Neuronal stem cell (in vitro differentiated cells): Measurements from ENCODE around the gene FARS2.

Source experiments
- DNase-seq: peaks from one replicate; pipeline ENCODE4 v3.0.0-alpha.2; 2013; ENCODE audit warnings: low spot score
- H2AFZ ChIP-seq: one replicate; pipeline ENCODE4 v1.6.1; 2013; ENCODE audit warnings: mild to moderate bottlenecking, low read length, inconsistent platforms
- H2AK5ac ChIP-seq: 2 replicates; pipeline ENCODE4 v1.6.1; 2013; ENCODE audit warnings: low read depth, mild to moderate bottlenecking, inconsistent platforms, low read length, moderate library complexity, mixed read lengths
- H2BK120ac ChIP-seq: 2 replicates; pipeline ENCODE4 v1.6.1; 2013; ENCODE audit warnings: low read depth, mild to moderate bottlenecking, inconsistent platforms, low read length, moderate library complexity, mixed read lengths
- H2BK12ac ChIP-seq: one replicate; pipeline ENCODE4 v1.6.1; 2013; ENCODE audit warnings: low read length, inconsistent platforms
- H2BK15ac ChIP-seq: 2 replicates; pipeline ENCODE4 v1.6.1; 2013; ENCODE audit warnings: mild to moderate bottlenecking, low read length, inconsistent platforms, mixed read lengths
- H2BK5ac ChIP-seq: one replicate; pipeline ENCODE4 v1.6.1; 2013; ENCODE audit warnings: inconsistent platforms, mild to moderate bottlenecking, low read length, moderate library complexity
- H3K14ac ChIP-seq: one replicate; pipeline ENCODE4 v1.6.1; 2013; ENCODE audit warnings: low read length, inconsistent platforms
- H3K18ac ChIP-seq: 2 replicates; pipeline ENCODE4 v1.6.1; 2013; ENCODE audit warnings: low read length, inconsistent platforms
- H3K23ac ChIP-seq: 2 replicates; pipeline ENCODE4 v1.6.1; 2013; ENCODE audit warnings: low read depth, mild to moderate bottlenecking, mixed read lengths, low read length, inconsistent platforms; ENCODE audit not compliant: poor library complexity
- H3K27ac ChIP-seq: replicated peaks from 3 replicates; pipeline ENCODE4 v1.5.1; 2013; ENCODE audit warnings: low read length, inconsistent platforms
- H3K27me3 ChIP-seq, 3 experiments: 2 replicates each; pipeline ENCODE4 v1.6.1; 2013; ENCODE audit warnings: low read length in 3 of 3, mild to moderate bottlenecking in 2 of 3, inconsistent platforms in 1 of 3, low read depth in 1 of 3, mixed read lengths in 1 of 3, moderate library complexity in 1 of 3; ENCODE audit not compliant: control insufficient read depth in 3 of 3, insufficient read depth in 3 of 3
- H3K36me3 ChIP-seq, 2 donors: replicated peaks in 1 of 2; 2 replicates each; pipeline ENCODE4 v1.6.1; 2013; ENCODE audit warnings: low read length in 2 of 2; ENCODE audit not compliant: control insufficient read depth in 2 of 2, insufficient read depth in 2 of 2
- H3K4ac ChIP-seq: 2 replicates; pipeline ENCODE4 v1.6.1; 2013; ENCODE audit warnings: inconsistent platforms, mild to moderate bottlenecking, low read length, moderate library complexity
- H3K4me1 ChIP-seq, 2 donors: 1 replicate in 1 of 2; 2 replicates in 1 of 2; pipeline ENCODE4 v1.6.1; 2013; ENCODE audit warnings: low read length in 2 of 2, low read depth in 1 of 2; ENCODE audit not compliant: control insufficient read depth in 2 of 2, insufficient read depth in 1 of 2
- H3K4me2 ChIP-seq: one replicate; pipeline ENCODE4 v1.6.1; 2013; ENCODE audit warnings: mild to moderate bottlenecking, low read length, inconsistent platforms; ENCODE audit not compliant: insufficient read depth, poor library complexity, severe bottlenecking
- H3K4me3 ChIP-seq, 2 donors: 2 replicates each; pipeline ENCODE4 v1.5.1; 2013; ENCODE audit warnings: low read length in 2 of 2, mild to moderate bottlenecking in 2 of 2, inconsistent platforms in 1 of 2, moderate library complexity in 1 of 2
- H3K79me1 ChIP-seq: one replicate; pipeline ENCODE4 v1.6.1; 2013; ENCODE audit warnings: low read depth, mild to moderate bottlenecking, inconsistent platforms, low read length, moderate library complexity
- H3K9ac ChIP-seq: one replicate; pipeline ENCODE4 v1.6.1; 2013; ENCODE audit warnings: mild to moderate bottlenecking, low read depth, low read length, inconsistent platforms; ENCODE audit not compliant: poor library complexity
- H3K9me3 ChIP-seq, 2 donors: replicated peaks in 1 of 2; 2 replicates each; pipeline versions ENCODE3 to v1.6.1; 2013; ENCODE audit warnings: low read length in 2 of 2, mild to moderate bottlenecking in 2 of 2, inconsistent platforms in 1 of 2, low read depth in 1 of 2, mixed read lengths in 1 of 2, moderate library complexity in 1 of 2; ENCODE audit not compliant: control insufficient read depth in 2 of 2, insufficient read depth in 1 of 2
- H4K8ac ChIP-seq: one replicate; pipeline ENCODE4 v1.6.1; 2013; ENCODE audit warnings: low read depth, mild to moderate bottlenecking, inconsistent platforms, low read length, moderate library complexity
- H4K91ac ChIP-seq: one replicate; pipeline ENCODE4 v1.6.1; 2013; ENCODE audit warnings: low read length, low read depth, mild to moderate bottlenecking, inconsistent platforms; ENCODE audit not compliant: poor library complexity
- WGBS, 2 donors: extraction: QIAGEN DNeasy Blood & Tissue Kit; methylation state at CpG; one replicate each; pipeline ENCODE4 v1.1.7; 2013; ENCODE audit warnings: missing lambda C conversion rate in 2 of 2, mixed read lengths in 1 of 2; ENCODE audit not compliant: insufficient read length in 2 of 2, insufficient replicate concordance in 1 of 2; ENCODE audit errors: extremely low coverage in 2 of 2; 5-methylcytosine and 5-hydroxymethylcytosine counted together

FARS2 gene

DNA sequence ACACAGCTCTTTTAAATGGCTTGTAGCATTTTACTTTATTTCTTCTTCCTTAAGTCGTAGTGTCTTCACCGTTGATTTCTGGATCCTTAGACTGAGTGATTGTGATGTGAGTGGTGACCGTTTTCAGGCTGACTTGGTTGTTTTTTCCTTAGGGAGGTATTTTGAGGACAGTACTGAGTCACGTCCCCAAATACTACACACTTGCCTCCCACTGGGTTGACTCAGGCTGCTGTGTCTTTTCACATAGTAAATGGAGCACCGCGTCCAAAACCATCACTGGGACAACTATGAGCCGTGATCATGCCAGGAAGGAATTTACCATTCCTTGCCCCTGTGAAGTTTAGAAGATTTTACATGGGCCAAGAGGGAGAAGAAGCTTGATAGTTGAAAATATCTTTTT lies 174.1 kb downstream of the FARS2 start:
- Histone ChIP-seq H3K14ac (no peak overlapping the region), H2BK15ac (no peak overlapping the region), H2BK12ac (no peak overlapping the region), H3K4me2 (no peak overlapping the region), H3K9me3 (no peaks in the 10 kb centered on the region), H4K8ac (no peak overlapping the region), H2AFZ (no peak overlapping the region), H3K36me3 (no peaks in the 10 kb centered on the region), H3K27ac (no peak overlapping the region), H3K18ac (no peak overlapping the region), H3K23ac (no peak overlapping the region), H2BK120ac (no peak overlapping the region), H2AK5ac (no peak overlapping the region), H3K4me1 (peaks cover 0 to 3% of the 10 kb centered on the region in 2 donors), H3K79me1 (no peaks in the 10 kb centered on the region), H3K9ac (no peak overlapping the region), H3K4me3 (no peak overlapping the region), H3K27me3 (no peaks in the 10 kb centered on the region), H4K91ac (no peak overlapping the region), H3K4ac (no peak overlapping the region), H2BK5ac (no peak overlapping the region)
- WGBS, 2 donors, result no CpG with 5 or more reads among the region's 7 CpGs
- DNase-seq, result no peak

DNA sequence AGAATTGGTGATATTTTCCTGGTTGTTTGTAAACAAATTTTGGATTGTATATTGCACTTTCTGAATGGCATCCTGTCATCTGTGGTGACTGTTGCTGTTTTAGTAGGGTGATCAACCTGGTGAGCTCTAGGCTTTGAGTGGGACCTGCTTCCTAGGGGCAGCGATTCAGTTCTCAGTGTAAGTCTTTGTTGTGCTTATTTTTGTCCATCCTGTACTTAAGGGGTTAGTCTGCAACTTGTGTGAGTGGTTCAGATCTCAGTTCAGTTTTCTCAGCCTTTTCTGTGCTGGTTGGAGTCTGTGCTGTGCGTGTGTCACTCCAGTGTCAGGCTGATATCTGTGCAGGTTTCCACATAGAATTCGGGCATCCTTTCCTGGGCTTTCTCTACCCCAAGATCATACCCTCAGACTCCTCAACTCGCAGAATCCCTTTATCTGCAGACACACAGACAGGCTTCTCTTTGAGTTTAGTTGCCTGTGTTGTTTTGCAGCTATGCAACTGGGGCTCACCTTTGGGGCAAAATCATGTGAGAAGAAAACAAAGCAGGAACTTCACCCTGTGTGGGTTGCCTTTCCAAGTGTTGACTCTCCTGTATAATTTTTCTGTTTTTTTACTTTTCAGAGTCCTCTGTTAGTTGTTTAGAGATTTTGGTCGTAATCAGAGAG lies 177.7 kb downstream of the FARS2 start:
- no peak overlapping the region for H4K8ac ChIP-seq
- no peak overlapping the region for H2AFZ ChIP-seq
- H2BK12ac ChIP-seq, result no peak overlapping the region
- H2BK5ac ChIP-seq, result no peak overlapping the region
- H3K4me3 ChIP-seq, result no peak overlapping the region
- no peak overlapping the region for H3K4ac ChIP-seq
- no peak overlapping the region for H3K4me2 ChIP-seq
- H2AK5ac ChIP-seq, result no peak overlapping the region
- H3K9me3 ChIP-seq, result no peaks in the 10 kb centered on the region
- no peak overlapping the region for H3K14ac ChIP-seq
- peaks cover 0 to 3% of the 10 kb centered on the region in 2 donors for H3K4me1 ChIP-seq
- H3K27me3 ChIP-seq, result no peaks in the 10 kb centered on the region
- no peak overlapping the region for H3K18ac ChIP-seq
- no peaks in the 10 kb centered on the region for H3K79me1 ChIP-seq
- H4K91ac ChIP-seq, result no peak overlapping the region
- H3K23ac ChIP-seq, result no peak overlapping the region
- no peaks in the 10 kb centered on the region for H3K36me3 ChIP-seq
- WGBS, 2 donors, result no CpG with 5 or more reads among the region's 5 CpGs
- H2BK120ac ChIP-seq, result no peak overlapping the region
- H2BK15ac ChIP-seq, result no peak overlapping the region
- H3K9ac ChIP-seq, result no peak overlapping the region
- H3K27ac ChIP-seq, result no peak overlapping the region
- no peak for DNase-seq

DNA sequence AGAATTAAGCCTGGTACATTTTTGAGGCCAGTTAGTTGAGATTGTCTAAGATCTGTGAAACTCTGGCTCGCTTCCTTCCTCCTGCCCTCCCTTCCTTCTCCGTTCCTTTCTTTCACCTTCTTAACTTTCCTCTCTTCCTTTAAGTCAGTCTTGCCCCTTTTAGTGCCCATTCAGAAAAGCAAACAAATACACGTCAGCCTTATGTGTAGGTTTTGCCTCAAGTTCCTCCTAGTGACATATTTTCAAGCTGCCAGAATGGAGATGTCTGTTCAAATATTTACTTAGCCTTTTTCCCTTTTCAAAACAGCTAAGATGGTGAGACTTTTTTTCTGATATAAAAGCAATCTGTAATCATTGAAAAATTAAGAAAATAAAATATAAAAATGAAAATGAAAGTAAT lies 178.4 kb downstream of the FARS2 start:
- no peak for DNase-seq
- Histone ChIP-seq H3K9me3 (no peaks in the 10 kb centered on the region), H3K79me1 (no peaks in the 10 kb centered on the region), H4K91ac (no peak overlapping the region), H3K4me2 (no peak overlapping the region), H3K14ac (no peak overlapping the region), H3K27me3 (no peaks in the 10 kb centered on the region), H3K36me3 (no peaks in the 10 kb centered on the region), H2AFZ (no peak overlapping the region), H3K4me3 (no peak overlapping the region), H4K8ac (no peak overlapping the region), H3K23ac (no peak overlapping the region), H3K9ac (no peak overlapping the region), H2BK12ac (no peak overlapping the region), H2BK120ac (no peak overlapping the region), H2BK15ac (no peak overlapping the region), H3K18ac (no peak overlapping the region), H3K4me1 (peaks cover 0 to 3% of the 10 kb centered on the region in 2 donors), H2AK5ac (no peak overlapping the region), H2BK5ac (no peak overlapping the region), H3K4ac (no peak overlapping the region), H3K27ac (no peak overlapping the region)
- WGBS, 2 donors, result no CpG with 5 or more reads among the region's 3 CpGs

DNA sequence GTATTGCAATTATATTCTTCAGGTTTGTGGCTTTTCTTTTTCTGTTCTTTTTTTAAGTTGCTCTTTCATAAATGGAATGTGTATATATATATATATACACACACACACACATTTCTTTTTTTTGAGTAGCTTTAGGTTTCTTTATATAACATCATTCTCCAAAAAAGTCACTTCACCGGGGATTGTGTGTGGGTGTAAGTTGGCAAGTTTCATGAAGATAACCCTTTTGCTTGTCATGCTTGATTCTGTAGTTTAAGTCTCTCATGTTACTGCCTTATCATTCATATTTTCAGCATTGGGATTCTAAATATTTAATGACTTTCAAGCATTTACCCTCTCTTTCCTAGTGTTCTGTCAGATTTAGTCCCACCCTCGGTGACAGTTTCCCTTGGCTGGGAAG lies 181.0 kb downstream of the FARS2 start:
- H3K79me1 ChIP-seq, result no peaks in the 10 kb centered on the region
- H3K27ac ChIP-seq, result no peak overlapping the region
- peaks cover 0 to 3% of the 10 kb centered on the region in 2 donors for H3K4me1 ChIP-seq
- H2BK15ac ChIP-seq, result no peak overlapping the region
- no peaks in the 10 kb centered on the region for H3K36me3 ChIP-seq
- no peak for DNase-seq
- no CpG with 5 or more reads among the region's 2 CpGs for WGBS, 2 donors
- H2BK120ac ChIP-seq, result no peak overlapping the region
- no peak overlapping the region for H3K4me2 ChIP-seq
- H3K23ac ChIP-seq, result no peak overlapping the region
- H2BK5ac ChIP-seq, result no peak overlapping the region
- H2BK12ac ChIP-seq, result no peak overlapping the region
- no peak overlapping the region for H2AFZ ChIP-seq
- no peak overlapping the region for H3K18ac ChIP-seq
- H3K27me3 ChIP-seq, result no peaks in the 10 kb centered on the region
- H3K14ac ChIP-seq, result no peak overlapping the region
- no peak overlapping the region for H4K91ac ChIP-seq
- no peak overlapping the region for H3K4me3 ChIP-seq
- H3K9ac ChIP-seq, result no peak overlapping the region
- no peaks in the 10 kb centered on the region for H3K9me3 ChIP-seq
- no peak overlapping the region for H2AK5ac ChIP-seq
- H4K8ac ChIP-seq, result no peak overlapping the region
- H3K4ac ChIP-seq, result no peak overlapping the region
